Nephron progenitor cell (in vitro differentiated cells): ENCODE measurements around the gene ANKRD29.

Experiments used
- DNase-seq: peaks from one replicate; pipeline ENCODE4 v3.0.0; 2021
- H3K27ac Mint-ChIP-seq: 2 replicates; pipeline ENCODE4 v1.8.0; 2021; ENCODE audit warnings: mild to moderate bottlenecking, moderate library complexity, mixed read lengths
- H3K27me3 Mint-ChIP-seq: 2 replicates; pipeline ENCODE4 v1.8.0; 2021; ENCODE audit warnings: mild to moderate bottlenecking, low read depth, mixed read lengths; ENCODE audit not compliant: poor library complexity
- H3K36me3 Mint-ChIP-seq: 2 replicates; pipeline ENCODE4 v1.8.0; 2021; ENCODE audit warnings: low read depth, mixed read lengths
- H3K4me1 Mint-ChIP-seq: 2 replicates; pipeline ENCODE4 v1.8.0; 2021; ENCODE audit warnings: mixed read lengths
- H3K4me3 Mint-ChIP-seq: 2 replicates; pipeline ENCODE4 v1.8.0; 2021; ENCODE audit warnings: mild to moderate bottlenecking, moderate library complexity, mixed read lengths
- H3K9me3 Mint-ChIP-seq: 2 replicates; pipeline ENCODE4 v1.8.0; 2021; ENCODE audit warnings: mild to moderate bottlenecking, moderate library complexity, mixed read lengths
- TF ChIP-seq, protein P1 (sequence below): fragments of 200-600 bp; sonication (generic); IDR thresholded peaks from 2 replicates; pipeline ENCODE4 v1.5.0; 2021; ENCODE audit warnings: antibody characterized with exemption

Gene ANKRD29

DNA sequence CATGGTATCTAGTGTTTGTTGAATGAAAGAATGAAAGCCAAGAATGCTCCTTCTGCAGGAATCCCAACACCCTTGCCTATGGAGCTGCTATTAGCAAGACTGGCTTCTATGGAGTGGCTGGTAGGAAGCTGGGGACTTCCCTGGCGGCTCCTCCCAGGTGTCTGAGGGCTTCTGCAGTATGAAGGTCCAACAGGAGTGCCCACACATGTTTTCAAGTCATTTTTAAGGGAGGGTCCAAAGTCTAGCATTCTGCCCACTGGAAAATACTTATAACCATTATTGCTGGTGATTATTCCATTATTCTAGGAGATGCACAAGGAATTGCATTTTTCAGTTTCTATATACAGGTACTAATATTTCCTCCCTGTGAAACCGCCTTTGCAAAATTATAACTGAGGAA is 54.5 kb downstream of the ANKRD29 start:
- Mint-ChIP-seq H3K36me3 (no peaks in the 10 kb centered on the region), H3K27me3 (peaks cover 26% of the 10 kb centered on the region), H3K4me3 (no peak overlapping the region), H3K9me3 (no peaks in the 10 kb centered on the region), H3K27ac (no peak overlapping the region), H3K4me1 (no peaks in the 10 kb centered on the region)
- TF ChIP-seq, protein P1, sequence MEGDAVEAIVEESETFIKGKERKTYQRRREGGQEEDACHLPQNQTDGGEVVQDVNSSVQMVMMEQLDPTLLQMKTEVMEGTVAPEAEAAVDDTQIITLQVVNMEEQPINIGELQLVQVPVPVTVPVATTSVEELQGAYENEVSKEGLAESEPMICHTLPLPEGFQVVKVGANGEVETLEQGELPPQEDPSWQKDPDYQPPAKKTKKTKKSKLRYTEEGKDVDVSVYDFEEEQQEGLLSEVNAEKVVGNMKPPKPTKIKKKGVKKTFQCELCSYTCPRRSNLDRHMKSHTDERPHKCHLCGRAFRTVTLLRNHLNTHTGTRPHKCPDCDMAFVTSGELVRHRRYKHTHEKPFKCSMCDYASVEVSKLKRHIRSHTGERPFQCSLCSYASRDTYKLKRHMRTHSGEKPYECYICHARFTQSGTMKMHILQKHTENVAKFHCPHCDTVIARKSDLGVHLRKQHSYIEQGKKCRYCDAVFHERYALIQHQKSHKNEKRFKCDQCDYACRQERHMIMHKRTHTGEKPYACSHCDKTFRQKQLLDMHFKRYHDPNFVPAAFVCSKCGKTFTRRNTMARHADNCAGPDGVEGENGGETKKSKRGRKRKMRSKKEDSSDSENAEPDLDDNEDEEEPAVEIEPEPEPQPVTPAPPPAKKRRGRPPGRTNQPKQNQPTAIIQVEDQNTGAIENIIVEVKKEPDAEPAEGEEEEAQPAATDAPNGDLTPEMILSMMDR = no peak
- no peak for DNase-seq

DNA sequence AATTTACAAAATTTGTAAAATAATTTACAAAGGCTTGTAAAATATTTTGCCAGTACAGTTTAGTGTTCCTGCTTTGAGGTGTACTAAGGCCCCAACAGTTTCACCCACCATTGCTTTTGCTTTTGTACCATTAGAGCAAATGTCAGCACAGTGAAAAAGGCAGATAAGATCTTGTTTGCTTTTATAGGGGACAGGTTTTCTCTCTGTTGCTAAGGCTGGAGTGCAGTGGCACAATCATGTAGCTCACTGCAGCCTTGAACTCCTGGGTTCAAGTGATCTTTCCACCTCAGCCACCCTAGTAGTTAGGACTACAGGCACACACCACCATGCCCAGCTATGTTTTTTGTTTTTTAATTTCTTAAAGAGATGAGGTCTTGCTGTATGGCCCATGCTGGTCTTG is 56.8 kb downstream of the ANKRD29 start:
- Mint-ChIP-seq H3K4me1 (no peaks in the 10 kb centered on the region), H3K4me3 (no peak overlapping the region), H3K9me3 (no peaks in the 10 kb centered on the region), H3K36me3 (no peaks in the 10 kb centered on the region), H3K27me3 (peaks cover 16% of the 10 kb centered on the region), H3K27ac (no peak overlapping the region)
- DNase-seq = no peak
- TF ChIP-seq, protein P1 = no peak

DNA sequence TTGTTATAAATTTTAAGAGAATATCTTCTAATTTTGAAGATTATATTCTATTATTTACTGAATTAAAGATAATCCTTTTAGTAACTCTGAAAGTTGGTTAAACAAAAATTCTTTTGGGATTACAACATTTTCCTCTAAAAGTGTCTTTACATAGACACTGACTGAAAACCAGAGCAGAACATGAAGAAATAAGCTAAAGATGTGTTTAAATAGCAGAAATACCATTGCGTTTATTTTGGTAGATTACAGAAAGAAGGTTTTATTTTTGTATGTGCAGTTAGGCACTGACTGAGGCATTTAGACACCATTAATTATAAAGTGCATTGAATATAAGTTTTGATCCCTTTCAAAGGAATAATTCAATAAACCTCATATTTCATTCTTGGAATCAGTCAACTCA is 62.9 kb downstream of the ANKRD29 start:
- Mint-ChIP-seq H3K27me3 (peaks cover 19% of the 10 kb centered on the region), H3K9me3 (no peaks in the 10 kb centered on the region), H3K4me3 (no peak overlapping the region), H3K4me1 (no peaks in the 10 kb centered on the region), H3K36me3 (no peaks in the 10 kb centered on the region), H3K27ac (no peak overlapping the region)
- no peak for DNase-seq
- TF ChIP-seq, protein P1 = no peak

GRCh38 chr18:23596183-23596582 is 66.5 kb downstream of the ANKRD29 start:
- DNase-seq = no peak
- H3K27me3 Mint-ChIP-seq = peaks cover 13% of the 10 kb centered on the region
- TF ChIP-seq, protein P1 = no peak
- no peaks in the 10 kb centered on the region for H3K9me3 Mint-ChIP-seq
- H3K4me1 Mint-ChIP-seq = no peaks in the 10 kb centered on the region
- no peak overlapping the region for H3K27ac Mint-ChIP-seq
- no peak overlapping the region for H3K4me3 Mint-ChIP-seq
- H3K36me3 Mint-ChIP-seq = no peaks in the 10 kb centered on the region

- Mint-ChIP-seq H3K36me3 (no peaks in the 10 kb centered on the region), H3K4me3 (no peak overlapping the region), H3K4me1 (no peaks in the 10 kb centered on the region), H3K27me3 (peaks cover 13% of the 10 kb centered on the region), H3K9me3 (no peaks in the 10 kb centered on the region), H3K27ac (no peak overlapping the region)
- DNase-seq = no peak
- TF ChIP-seq, protein P1 = no peak
These were observed 67.1 kb downstream of the ANKRD29 start for GRCh38 chr18:23595591-23595990.

DNA sequence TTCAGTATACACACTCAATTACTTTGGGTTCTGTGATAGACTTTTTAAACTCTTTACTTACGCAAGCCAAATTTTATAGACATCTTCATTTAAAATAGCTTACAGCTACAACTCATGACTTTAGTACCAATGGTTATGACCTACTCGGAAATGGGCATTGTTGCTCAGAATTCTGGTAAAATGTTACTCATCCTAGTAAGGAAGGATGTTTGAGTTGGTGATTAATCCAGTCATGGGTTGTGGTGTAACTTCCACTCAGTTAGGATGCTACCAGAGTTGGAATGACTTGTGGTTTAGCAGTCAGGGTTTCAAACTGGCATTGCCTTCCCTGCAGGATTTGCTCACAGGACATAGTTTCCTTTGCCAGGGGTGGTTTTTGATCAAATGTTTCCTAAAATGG is 69.0 kb downstream of the ANKRD29 start:
- Mint-ChIP-seq H3K4me1 (no peaks in the 10 kb centered on the region), H3K4me3 (no peak overlapping the region), H3K27me3 (peaks cover 17% of the 10 kb centered on the region), H3K27ac (no peak overlapping the region), H3K9me3 (no peaks in the 10 kb centered on the region), H3K36me3 (no peaks in the 10 kb centered on the region)
- TF ChIP-seq, protein P1 = no peak
- no peak for DNase-seq
